RPMI8226 (cell line): ENCODE data around the gene TMPRSS11D.

Source experiments
- DNase-seq: peaks from one replicate; pipeline ENCODE4 v3.0.0-alpha.2; 2015

Gene TMPRSS11D, protein sequence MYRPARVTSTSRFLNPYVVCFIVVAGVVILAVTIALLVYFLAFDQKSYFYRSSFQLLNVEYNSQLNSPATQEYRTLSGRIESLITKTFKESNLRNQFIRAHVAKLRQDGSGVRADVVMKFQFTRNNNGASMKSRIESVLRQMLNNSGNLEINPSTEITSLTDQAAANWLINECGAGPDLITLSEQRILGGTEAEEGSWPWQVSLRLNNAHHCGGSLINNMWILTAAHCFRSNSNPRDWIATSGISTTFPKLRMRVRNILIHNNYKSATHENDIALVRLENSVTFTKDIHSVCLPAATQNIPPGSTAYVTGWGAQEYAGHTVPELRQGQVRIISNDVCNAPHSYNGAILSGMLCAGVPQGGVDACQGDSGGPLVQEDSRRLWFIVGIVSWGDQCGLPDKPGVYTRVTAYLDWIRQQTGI

DNA sequence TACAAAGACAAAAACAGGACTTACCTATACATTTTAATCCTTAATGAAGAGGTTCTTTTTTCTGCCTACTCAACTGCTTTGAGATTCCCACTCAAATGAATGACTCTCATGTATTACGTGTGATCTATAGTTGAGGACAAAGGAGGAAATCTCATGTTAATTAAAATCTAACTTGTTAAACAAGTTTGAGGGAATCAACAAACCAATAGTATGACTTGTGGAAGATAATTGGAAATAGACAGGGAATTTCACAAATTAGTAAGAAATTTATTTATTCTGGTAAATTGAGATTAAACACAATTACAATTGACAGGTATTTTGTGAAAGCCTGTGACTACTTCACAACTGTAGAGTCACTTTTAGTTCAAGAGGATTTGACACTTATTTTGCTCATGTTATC lies at the start of gene TMPRSS11D:
TMPRSS11D (minus strand) TSS at position 101 of the 400 bp plus-strand sequence; CDS start at position 32, 69 bp downstream.
- no peak for DNase-seq

DNA sequence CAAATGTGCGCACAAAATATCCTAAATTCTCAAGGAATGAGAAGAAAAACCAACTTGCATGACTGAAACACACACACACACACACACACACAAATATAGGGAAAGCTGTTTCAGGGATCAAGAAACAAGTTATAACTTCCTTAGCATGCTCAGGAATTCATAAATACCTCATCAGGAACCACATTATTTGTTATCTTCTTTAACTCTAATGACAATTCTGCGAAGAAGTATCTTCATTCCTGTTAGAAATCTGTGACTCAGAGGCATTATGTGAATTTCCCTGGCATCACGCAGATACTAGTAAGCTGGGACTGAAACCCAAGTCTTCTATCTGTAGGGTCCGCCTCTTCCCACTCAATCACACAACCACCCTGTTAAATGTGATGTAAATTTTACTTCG lies 49.2 kb upstream of the TMPRSS11D start:
- DNase-seq, result no peak

DNA sequence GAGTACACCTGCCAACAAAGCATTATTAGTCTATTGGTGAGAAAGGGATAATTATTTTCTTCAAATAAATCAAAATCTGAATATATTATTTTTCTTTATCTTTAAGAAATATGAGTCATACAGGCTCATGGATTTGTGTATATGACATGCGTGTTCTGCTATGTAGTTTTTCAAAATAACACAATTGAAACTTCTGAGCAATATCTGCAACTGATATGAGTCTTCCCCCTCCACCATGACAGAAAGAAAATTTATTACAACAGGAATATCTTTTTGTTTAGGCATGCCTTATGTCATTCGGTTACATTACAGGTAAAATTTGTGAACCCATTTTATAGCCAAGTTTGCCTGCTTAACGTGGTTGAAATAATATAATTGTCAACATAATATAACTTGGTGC lies 47.5 kb upstream of the TMPRSS11D start:
- DNase-seq, result no peak

DNA sequence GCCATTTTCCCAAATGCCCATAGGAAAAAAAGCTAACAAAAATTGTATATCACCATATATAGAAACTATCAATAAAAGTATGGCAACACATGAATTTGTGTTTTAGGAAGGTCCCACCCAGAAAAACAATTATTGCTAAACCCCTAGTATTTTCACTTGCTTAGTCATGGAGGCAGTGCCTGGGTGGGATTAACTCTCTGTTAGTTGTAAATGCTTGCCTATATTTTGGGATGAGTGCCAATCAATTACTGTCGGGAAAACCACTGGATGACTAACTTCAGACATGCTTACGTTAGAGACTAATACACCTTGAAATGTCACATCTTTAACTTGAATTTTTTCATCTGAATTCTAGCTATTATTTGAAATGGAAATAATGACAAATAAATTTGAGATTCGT lies 45.6 kb upstream of the TMPRSS11D start:
- no peak for DNase-seq

DNA sequence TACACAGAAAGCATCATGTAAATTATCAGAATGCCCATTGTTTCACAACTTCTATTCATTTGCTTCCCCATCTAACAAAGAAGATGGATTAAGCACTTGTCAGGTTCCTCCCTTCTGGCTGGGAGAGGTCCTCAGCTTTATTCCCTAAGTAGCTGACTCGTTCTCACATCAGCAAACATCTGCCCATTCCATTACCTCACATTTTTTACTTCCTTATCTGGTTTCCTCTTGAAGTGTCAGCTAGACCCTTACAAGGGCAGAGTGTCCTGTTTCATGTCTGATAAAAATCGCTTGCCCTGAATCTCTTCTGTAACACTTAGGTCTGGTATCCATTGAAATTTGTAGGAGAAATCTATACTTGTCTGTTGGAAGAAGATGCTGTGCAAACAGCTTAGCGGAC lies 44.7 kb upstream of the TMPRSS11D start:
- DNase-seq, result no peak

DNA sequence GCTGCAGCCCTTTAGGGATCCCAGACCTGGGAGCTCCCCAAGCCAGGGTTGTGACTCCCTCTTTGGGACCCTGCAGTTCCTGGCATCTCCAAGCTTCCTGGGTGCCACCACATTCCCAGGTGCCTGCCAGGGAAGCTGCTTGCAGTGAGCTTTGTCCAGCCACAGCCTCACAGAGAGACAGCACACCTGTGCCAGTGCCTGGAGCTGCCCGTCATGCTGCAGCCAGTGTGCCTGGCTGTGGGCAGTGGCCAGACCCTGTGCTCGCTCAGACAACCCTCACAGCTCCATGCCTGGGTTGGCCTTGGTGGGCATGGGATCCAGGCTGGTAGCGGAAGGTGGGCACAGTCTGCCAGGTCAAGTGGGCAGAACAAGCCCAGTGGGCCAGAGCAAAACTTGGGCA lies 43.4 kb upstream of the TMPRSS11D start:
- no peak for DNase-seq

DNA sequence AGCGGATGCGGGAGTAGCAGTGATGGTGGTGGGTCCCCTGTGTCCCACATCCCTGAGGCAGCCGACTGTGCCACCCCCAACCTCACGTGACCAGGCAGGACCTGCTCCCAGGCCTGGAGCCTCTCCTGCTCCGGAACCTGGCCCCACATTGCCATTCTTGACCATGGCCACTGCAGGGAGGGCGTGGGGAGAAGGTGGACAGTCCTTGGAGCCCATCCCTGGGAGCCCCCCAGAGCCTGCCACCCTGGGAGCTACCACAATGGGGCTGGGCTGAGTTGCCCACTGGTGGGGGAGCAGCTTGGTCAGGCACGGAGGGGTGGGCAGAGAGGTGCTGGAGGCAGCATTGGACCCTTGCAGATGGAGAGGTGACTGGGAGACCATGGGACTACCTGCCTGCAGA lies 42.7 kb upstream of the TMPRSS11D start:
- no peak for DNase-seq

DNA sequence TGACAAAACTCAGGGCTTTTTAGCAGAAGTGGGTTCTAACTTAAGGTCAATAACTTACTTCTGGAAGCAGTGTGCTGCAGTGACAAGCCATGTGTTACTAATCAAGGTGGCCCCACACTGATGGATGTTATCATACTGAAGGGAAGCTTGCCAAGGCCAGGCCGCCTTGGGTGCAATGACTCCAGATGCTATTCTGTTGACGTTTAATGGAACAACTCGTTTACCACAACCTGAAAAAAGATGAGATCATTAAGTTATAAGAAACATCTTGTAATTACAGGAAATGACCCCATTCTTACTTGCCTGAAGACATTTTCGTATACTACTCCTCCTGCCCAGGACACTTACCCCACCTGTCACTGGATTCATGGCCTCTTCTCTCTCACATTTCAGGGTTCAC lies 38.9 kb upstream of the TMPRSS11D start:
- no peak for DNase-seq

DNA sequence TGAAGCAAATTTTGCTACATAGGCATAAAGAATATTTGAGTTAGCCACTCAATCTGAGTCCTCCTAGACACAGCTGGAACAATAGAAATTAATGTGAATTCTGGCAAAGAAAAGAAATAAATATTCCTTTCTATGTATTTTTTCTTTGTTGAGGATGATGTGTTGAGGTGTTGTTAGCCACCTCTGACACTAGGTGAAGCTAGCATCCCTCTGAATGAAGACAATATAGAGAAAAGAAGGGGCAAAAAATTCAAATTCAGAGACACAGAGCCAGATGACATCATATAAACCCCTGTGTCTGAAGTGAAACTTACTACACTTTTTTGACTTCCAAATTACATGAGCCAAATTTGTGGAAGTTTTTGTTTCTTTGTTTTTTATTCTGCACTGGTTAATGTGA lies 34.6 kb upstream of the TMPRSS11D start:
- DNase-seq, result no peak

DNA sequence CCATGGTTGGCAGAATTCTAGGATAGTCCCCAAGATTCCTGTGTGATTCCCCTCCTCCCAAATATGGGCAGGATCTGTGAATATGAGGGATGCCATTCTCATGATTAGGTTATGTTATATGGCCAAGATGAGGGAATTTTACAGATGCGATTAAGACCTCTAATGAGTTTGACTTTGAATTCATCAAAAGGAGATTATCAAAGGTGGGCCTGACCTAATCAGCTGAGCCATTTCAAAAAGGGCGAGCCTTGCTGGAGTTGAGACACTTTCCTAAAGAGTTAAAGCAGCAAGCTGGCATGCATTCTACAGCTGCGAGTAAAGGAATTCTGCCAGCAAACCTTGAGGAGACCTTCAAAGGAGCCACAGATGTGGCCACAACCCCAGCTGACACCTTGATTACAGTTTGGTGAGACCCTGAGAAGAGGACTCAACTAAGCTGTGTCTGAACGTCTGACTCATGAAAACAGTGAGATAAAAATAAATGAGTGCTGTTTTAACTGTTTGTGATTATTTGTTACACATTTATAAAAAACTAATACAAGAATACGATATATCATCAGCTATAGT lies 31.7 kb upstream of the TMPRSS11D start:
- no peak for DNase-seq

DNA sequence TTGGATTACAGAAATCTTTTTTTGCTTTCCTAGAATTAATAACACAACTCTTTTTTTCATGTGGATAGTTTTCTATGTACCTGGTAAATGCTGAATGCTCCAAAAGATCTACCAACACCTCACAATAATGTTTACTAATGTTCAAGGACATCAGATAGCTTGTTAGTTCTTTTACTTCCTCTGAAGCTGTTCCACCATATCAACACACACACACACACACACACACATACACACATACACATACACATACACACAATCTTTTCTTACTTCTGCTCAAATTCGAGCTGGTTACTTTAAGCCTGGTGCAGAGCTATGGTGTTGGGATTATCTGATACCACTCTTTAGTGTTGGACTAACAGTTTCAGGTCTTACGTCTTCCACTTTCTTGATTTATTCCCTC lies 28.3 kb upstream of the TMPRSS11D start:
- no peak for DNase-seq

DNA sequence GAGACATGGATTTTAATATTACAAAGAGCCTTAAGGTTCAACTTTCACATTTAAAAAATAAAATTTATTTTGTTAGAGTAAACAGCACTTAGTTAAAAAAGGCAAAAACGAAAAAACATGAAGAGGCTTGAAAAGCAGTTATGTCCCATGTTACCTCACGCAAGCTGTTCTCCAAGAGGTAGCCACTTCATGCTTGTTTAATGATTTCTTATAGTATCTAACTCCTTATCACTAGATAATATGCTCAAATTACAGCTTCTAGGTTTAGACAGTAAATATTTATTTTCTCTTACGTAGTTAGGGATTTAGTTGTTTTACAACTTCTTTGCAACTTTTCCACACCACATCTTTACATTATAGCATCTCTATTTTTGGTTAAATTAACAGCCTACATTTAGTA lies 27.8 kb upstream of the TMPRSS11D start:
- no peak for DNase-seq

DNA sequence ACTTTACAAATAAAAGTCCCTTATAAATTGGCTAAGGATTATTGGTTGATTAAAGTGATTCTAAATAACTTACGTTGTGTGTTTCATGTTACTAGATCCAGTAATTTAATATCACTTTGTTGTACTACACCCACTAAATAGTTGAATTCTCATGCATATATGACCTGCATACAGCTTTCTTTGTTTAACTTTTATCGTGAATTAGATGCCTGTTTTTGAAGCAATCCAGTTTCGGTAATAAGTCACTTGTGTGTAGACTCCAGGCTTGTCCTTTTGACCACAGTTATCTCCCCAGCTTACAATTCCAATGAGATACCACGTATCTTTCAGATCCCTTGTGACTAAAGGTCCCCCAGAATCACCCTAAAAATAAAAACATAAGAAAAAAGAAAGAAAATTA lies 27.3 kb upstream of the TMPRSS11D start:
- no peak for DNase-seq

DNA sequence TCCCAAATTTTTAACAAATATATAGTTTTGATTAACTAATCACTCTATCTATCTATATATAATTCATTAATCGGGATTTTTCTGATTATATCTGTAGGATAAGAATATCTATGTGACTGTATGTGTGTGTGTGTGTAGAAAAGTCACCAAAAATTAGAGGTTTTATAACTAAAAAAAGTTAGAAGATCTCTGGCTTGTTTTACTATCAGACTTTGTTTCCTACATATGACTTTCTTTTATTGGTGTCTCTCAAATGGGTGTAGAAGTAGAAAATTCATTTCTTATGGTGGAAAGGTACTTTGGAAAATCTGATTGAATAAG lies 26.7 kb upstream of the TMPRSS11D start:
- DNase-seq, result no peak

DNA sequence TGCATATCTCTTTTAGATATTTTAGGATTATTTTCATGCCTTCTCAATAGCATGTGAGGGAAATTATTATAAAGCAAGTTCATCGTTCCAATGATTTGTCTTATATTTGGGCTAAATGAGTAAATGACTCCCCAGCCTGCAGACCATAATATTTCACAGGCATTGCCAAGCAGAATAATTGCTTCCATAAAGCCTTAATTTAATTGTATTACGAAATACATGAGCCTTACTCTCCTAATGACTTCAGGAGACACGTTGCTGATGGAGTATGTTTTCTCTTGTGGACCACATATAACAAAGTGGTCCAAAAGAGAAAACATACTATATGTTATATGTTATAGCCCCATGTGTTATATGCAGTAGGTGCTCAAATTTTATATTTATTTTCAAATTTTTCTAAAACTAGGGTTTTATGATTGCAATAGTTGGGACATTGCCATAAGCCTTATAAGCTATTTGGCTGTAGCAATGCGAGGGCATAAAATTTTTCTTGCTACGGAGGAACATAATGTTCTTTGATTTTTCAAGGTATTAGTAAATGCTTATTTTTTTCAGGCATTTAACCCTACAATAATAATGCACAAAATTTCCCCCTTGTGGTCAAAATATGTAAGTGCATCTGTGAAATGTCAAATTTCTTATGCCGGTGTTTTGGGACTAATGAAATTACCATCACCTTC lies 26.2 kb upstream of the TMPRSS11D start:
- DNase-seq, result peak; percentile 20

DNA sequence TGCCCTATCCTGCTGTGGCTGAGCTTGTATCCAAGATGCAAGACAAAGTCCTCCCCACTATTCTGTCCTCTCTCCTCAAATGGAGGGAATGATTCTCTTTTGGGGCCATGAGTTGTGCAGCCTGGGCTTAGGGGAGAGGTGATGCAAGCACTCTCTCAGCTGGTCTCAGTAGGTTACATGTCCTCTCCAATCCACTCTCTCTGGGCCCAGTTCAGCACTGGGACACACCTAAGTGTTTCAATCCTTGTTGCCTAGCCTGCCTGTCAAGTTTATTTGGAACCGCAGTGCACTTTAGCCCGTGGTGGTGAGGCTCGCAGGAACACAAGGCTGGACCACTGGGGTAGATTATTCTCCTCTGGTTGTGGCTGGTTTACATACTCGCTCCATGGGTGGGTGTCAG lies 23.8 kb upstream of the TMPRSS11D start:
- no peak for DNase-seq

DNA sequence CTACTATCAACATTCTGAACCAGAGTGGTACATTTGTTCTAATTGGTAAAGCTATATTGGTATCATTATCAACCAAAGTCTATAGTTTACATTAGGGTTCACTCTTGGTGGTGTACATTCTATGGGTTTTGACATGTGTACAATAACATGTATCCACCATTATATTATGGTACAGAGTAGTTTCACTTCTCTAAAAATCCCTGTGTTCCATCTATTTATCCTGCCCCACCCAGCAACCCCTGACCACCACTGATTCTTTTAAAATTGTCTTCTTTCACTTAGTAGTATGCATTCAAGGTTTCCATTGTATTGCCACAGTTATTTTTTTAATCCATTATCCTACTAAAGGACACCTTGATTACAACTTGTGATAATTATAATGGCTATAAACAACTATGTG lies 15.3 kb upstream of the TMPRSS11D start:
- no peak for DNase-seq

DNA sequence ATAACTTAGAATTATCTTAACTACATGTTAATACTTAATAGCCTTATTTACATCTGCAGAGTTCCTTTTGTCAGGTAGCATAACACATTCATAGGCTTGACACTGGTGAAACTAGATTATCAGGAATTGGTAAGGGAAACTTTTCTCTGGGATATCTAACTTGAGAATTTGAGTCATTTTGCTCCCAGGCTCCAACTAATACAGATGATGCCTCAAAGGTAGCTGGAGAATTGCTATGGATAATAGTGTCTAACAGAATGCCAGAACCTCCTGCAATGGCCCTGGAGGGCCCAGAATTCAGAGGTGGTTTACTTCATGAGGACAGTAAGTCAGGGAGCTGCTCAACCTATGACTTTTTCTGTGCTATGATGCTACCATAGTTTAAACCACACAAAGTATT lies 13.9 kb upstream of the TMPRSS11D start:
- no peak for DNase-seq

DNA sequence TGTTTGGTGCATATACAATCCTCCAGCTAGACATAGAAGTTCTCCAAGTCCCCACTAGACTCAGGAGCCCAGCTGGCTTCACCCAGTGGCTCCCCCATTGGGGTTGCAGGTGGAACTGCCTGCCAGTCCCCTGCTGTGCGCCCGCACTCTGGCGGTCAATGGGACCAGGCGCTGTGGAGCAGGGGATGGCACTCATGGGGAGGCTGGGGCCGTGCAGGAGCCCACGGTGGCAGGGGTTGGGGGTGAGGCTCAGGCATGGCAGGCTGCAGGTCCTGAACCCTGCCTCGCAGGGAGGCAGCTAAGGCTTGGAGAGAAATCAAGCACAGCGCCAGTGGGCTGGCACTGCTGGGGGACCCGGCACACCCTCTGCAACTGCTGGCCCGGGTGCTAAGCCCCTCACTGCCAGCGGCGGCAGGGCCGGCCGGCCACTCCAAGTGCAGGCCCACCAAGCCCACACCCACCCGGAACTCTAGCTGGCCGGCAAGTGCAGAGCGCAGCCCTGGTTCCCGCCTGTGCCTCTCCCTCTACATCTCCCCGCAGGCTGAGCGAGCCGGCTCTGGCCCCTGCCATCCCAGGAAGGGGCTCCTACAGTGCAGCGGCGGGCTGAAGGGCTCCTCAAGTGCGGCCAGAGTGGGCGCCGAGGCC lies 12.7 kb upstream of the TMPRSS11D start:
- no peak for DNase-seq

DNA sequence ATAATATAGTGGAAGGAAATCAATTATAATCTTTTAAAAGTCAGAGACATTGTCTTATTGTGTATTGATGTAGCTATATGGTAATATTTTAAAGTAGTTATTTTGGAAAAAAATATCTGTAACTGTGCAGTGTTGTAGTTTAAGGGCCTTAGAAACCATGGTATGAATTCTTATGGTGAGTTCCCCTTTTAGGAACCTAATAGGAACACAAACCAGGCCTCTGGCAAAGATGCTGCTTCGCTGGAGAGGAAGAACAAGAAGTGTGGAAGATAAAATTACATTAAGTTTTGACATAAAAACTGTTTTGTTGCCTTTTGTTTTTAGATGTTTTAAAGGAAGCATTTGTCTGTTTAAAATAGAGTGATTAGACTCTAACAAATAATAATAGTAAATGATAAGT lies 10.9 kb upstream of the TMPRSS11D start:
- no peak for DNase-seq

DNA sequence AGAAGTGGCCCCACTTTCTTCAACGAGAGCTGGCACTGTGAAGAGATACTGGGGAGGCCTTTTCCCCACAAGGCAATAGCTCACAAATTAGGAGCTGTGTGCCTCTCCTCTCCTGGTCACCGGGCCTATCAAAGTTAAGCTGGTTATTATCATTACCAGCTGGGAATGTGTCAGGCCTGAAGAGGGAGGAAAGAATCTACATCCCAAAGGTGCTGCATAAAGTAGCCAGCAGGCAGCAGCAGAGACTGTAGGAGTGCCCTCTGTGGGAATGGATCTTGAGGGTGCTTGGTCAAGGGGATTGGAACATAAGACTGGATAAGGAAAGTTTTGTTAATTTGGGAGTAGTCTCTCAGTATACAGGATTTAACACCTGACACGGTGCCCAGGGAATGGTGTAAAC lies 9.1 kb upstream of the TMPRSS11D start:
- DNase-seq, result no peak

DNA sequence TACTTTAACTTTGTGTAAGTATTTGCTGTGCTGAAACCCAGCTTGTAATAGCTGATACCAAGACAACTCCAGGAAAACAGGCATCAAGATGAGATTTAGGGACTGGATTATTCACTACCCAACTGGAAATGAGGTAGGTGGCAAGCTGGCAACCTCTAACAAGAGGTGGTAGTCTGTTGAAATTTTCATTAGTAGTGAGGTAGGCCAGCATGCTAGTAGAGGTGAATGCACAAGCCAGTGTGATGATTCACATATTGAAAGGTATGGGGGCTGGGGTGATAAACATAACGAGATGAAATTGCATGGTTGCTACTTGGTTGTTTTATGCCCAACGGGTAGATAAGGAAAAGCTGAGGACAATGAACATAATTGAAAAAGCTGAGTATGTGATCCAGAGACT lies 8.5 kb upstream of the TMPRSS11D start:
- DNase-seq, result no peak

DNA sequence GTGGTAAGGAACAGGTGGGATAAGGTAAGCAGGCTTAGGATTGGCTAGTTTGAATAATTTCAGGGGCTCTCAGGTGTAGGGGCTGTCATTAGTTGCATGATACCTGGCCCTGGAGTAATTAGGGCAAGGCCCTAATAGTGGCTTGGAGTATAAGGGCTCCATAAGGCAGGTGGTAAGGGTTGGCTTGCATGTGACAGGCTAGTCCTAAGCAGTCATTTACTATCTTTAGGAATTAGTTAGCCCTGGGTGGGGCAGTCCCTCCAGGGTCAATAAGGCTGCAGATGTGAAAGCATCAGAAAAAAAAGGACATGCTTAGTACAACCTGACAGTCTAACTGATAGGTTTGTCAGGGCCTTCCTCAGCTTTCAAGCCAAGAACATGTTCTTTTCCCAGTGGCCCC lies 7.8 kb upstream of the TMPRSS11D start:
- no peak for DNase-seq

DNA sequence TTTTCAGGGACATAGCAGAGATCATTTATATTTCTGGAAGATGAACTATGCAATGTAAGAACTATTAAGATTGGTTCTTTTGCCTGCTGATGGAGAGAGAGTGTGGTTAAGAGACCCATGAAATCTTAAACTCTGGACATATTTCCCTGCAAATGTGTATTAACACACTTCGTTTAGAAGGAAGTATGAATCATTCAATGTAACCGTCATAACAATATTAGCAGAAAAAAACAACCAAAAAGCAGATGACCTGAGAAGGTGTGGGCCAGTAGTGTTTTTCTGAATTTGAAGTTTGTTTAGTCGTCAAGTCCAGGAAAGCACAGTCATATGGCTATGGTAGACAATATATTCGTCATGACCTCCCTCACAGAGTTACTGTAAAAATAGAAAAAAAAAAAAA lies 2.5 kb upstream of the TMPRSS11D start:
- DNase-seq, result no peak
